ENCODE data around the gene CFAP74. TPM values are rescaled to one million over a fixed set of nuclear protein-coding genes. Genes with fewer than 3 reads are reported as not detected.

The CFAP74 gene
- total and polyA plus RNA-seq, 2 donors (not counting 3 experiments of a cell fraction or from before 2014, with no cell fraction given), result not detected

DNA sequence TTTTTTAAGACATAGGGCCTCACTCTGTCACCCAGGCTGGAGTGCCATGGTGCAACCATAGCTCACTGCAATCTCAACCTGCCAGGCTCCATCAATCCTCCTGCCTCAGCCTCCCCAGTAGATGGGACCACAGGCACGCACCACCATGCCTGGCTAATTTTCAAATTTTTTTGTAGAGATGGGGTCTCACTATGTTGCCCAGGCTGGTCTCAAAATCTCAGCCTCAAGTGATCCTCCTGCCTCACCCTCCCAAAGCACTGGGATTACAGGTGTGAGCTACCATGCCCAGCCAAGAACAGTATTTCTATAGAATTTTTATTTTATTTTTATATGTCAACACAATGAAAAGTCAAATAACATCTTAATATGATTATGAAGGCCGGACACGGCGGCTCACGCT is 123.6 kb downstream of the CFAP74 start:
- no peak overlapping the region for H3K27ac ChIP-seq (ENCODE audit: insufficient read depth, low read depth, low read length)
- peaks cover 98% of the 10 kb centered on the region for H3K79me2 ChIP-seq (ENCODE audit: control insufficient read depth, insufficient read depth, low read length)
- dilution Hi-C loops (cut with MboI; ENCODE audit: extremely low pct_ligation_motif_present, low sequenced_read_pairs), result no loop called here
- H3K36me3 ChIP-seq (ENCODE audit: control insufficient read depth in 2 of 2, extremely low read depth in 1 of 2, insufficient read depth in 2 of 2, low read length in 2 of 2), result peaks cover 6% of the 10 kb centered on the region in 2 experiments
- H4K20me1 ChIP-seq (replicated peaks; ENCODE audit: control insufficient read depth, extremely low read depth, insufficient read depth, low read length), result peaks cover 19% of the 10 kb centered on the region
- H3K4me3 ChIP-seq (replicated peaks in 1 of 3; ENCODE audit: insufficient read depth in 1 of 3, low read depth in 1 of 3, low read length in 3 of 3), result no peak overlapping the region
- H3K4me2 ChIP-seq (ENCODE audit: insufficient read depth, low read length), result no peak overlapping the region
- DNase-seq (ENCODE audit: low read depth, low spot score), result no peak
- no peak for FAIRE-seq
- CTCF ChIA-PET, result interaction anchor here (0.6 to 1.1 kb wide), 2 partner anchors 21 to 26 kb away, joined by 3 read pairs; no protein-coding TSS in a partner anchor
- H3K9me3 ChIP-seq (replicated peaks; ENCODE audit: control insufficient read depth, insufficient read depth, low read length), result no peaks in the 10 kb centered on the region
- intact Hi-C loops (cut with micrococcal nuclease), result no loop called here
- no peak overlapping the region for H3K9ac ChIP-seq (replicated peaks; ENCODE audit: extremely low read depth, insufficient read depth, low read length)
- H3K9me1 ChIP-seq (replicated peaks; ENCODE audit: control insufficient read depth, extremely low read depth, insufficient read depth, low read length), result no peaks in the 10 kb centered on the region
- H3K4me1 ChIP-seq (ENCODE audit: control insufficient read depth, extremely low read depth, insufficient read depth, low read length), result no peaks in the 10 kb centered on the region
- no peak overlapping the region for H2AFZ ChIP-seq (ENCODE audit: low read depth, low read length)
- no peak for TF ChIP-seq MYC (IDR thresholded peaks at IDR 0.05; ENCODE audit: low read depth, low read length)
- TF ChIP-seq EZH2 (IDR thresholded peaks at IDR 0.05; ENCODE audit: borderline replicate concordance, low read depth, low read length, severe bottlenecking), result no peak
- TF ChIP-seq, protein P1, sequence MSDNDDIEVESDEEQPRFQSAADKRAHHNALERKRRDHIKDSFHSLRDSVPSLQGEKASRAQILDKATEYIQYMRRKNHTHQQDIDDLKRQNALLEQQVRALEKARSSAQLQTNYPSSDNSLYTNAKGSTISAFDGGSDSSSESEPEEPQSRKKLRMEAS (IDR thresholded peaks at IDR 0.05; ENCODE audit: insufficient read depth, insufficient read length), result no peak
- TF ChIP-seq POLR2AphosphoS5 (IDR thresholded peaks at IDR 0.05; ENCODE audit: insufficient read depth, low read depth, low read length), result no peak
- no peak for TF ChIP-seq FOS (IDR thresholded peaks at IDR 0.05; ENCODE audit: borderline replicate concordance, insufficient read depth, low read length)
- no peak for TF ChIP-seq JUN (IDR thresholded peaks at IDR 0.05; ENCODE audit: borderline replicate concordance, insufficient read depth, insufficient read length, low read depth)
- TF ChIP-seq POLR2A (IDR thresholded peaks at IDR 0.05; ENCODE audit: low read depth, low read length), result no peak
- TF ChIP-seq GATA2 (IDR thresholded peaks at IDR 0.05; ENCODE audit: insufficient read depth, insufficient read length, low read depth, low read length), result no peak
- TF ChIP-seq, protein P2, sequence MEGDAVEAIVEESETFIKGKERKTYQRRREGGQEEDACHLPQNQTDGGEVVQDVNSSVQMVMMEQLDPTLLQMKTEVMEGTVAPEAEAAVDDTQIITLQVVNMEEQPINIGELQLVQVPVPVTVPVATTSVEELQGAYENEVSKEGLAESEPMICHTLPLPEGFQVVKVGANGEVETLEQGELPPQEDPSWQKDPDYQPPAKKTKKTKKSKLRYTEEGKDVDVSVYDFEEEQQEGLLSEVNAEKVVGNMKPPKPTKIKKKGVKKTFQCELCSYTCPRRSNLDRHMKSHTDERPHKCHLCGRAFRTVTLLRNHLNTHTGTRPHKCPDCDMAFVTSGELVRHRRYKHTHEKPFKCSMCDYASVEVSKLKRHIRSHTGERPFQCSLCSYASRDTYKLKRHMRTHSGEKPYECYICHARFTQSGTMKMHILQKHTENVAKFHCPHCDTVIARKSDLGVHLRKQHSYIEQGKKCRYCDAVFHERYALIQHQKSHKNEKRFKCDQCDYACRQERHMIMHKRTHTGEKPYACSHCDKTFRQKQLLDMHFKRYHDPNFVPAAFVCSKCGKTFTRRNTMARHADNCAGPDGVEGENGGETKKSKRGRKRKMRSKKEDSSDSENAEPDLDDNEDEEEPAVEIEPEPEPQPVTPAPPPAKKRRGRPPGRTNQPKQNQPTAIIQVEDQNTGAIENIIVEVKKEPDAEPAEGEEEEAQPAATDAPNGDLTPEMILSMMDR (IDR thresholded peaks at IDR 0.05; ENCODE audit: extremely low read depth in 1 of 2, insufficient read depth in 1 of 2, low read depth in 1 of 2, low read length in 2 of 2), result no peak
- H3K27me3 ChIP-seq (ENCODE audit: control insufficient read depth in 2 of 2, insufficient read depth in 2 of 2, low read length in 2 of 2), result no peaks in the 10 kb centered on the region
- BruUV-seq (replicated peaks), result no TSS peak
- POLR2A ChIA-PET, result no interaction called here

Measured in endothelial cell of umbilical vein (primary cell).